Activated gamma-delta T cell treated with anti-CD3 and anti-CD28 coated beads, Interleukin-2, amount 50 U/mL, for 16 hours (primary cell): ENCODE results near the gene HDGFL2.

Source experiments
- DNase-seq: peaks from one replicate; pipeline ENCODE4 v3.0.0-alpha.2; 2020; ENCODE audit warnings: low read depth

HDGFL2 gene

GRCh38 chr19:4499855-4500254, 27.8 kb downstream of the HDGFL2 start:
- no peak for DNase-seq

- no peak for DNase-seq
Measured at GRCh38 chr19:4500841-4501591, 28.9 kb downstream of the HDGFL2 start.

- no peak for DNase-seq
Measured at GRCh38 chr19:4501691-4502090, 29.6 kb downstream of the HDGFL2 start.

- no peak for DNase-seq
Measured at GRCh38 chr19:4502282-4503131, 30.4 kb downstream of the HDGFL2 start.

- DNase-seq: no peak
Measured at GRCh38 chr19:4503132-4503824, 31.2 kb downstream of the HDGFL2 start.

GRCh38 chr19:4503825-4504170, 31.7 kb downstream of the HDGFL2 start:
- no peak for DNase-seq

GRCh38 chr19:4504297-4504701, 32.2 kb downstream of the HDGFL2 start:
- no peak for DNase-seq

GRCh38 chr19:4504891-4505569, 32.9 kb downstream of the HDGFL2 start:
- DNase-seq: no peak

- no peak for DNase-seq
Measured at GRCh38 chr19:4505570-4506448, 33.7 kb downstream of the HDGFL2 start.

- DNase-seq: no peak
Measured at GRCh38 chr19:4506449-4507149, 34.5 kb downstream of the HDGFL2 start.

- DNase-seq: no peak
Measured at GRCh38 chr19:4507150-4507452, 35.0 kb downstream of the HDGFL2 start.

- no peak for DNase-seq
Measured at GRCh38 chr19:4507804-4508203, 35.7 kb downstream of the HDGFL2 start.

GRCh38 chr19:4508698-4509097, 36.6 kb downstream of the HDGFL2 start:
- DNase-seq: no peak

- no peak for DNase-seq
Measured at GRCh38 chr19:4510435-4511255, 38.5 kb downstream of the HDGFL2 start.

GRCh38 chr19:4511300-4512054, 39.4 kb downstream of the HDGFL2 start:
- no peak for DNase-seq

GRCh38 chr19:4512070-4512469, 40.0 kb downstream of the HDGFL2 start:
- DNase-seq: no peak

- DNase-seq: no peak
Measured at GRCh38 chr19:4513248-4513647, 41.2 kb downstream of the HDGFL2 start.

GRCh38 chr19:4515732-4516131, 43.6 kb downstream of the HDGFL2 start:
- no peak for DNase-seq
